B cell (primary cell): ENCODE results near the gene MBNL2. TPM values are rescaled to one million over a fixed set of nuclear protein-coding genes. Genes with fewer than 3 reads are reported as not detected.

ENCODE experiments used
- ATAC-seq: fragments of 200-7000 bp; cut with Tn5 transposase; one replicate; pipeline ENCODE4 v1.10.0; 2021; ENCODE audit warnings: low read depth, mild to moderate bottlenecking, moderate number of reproducible peaks, moderate library complexity
- CTCF ChIA-PET: fragments of 350-600 bp; sonication (Branson Sonifier 250); formaldehyde crosslinking; loops from one replicate; lab custom pipeline; 2021; ENCODE audit warnings: antibody characterized with exemption, inconsistent platforms; lab: Charles Lee
- POLR2A ChIA-PET: fragments of 350-600 bp; sonication (Branson Sonifier 250); formaldehyde crosslinking; loops from one replicate; lab custom pipeline; 2021; ENCODE audit warnings: antibody characterized with exemption; lab: Charles Lee
- DNase-seq: peaks from one replicate; pipeline ENCODE4 v3.0.0; 2013
- H2AFZ ChIP-seq: 2 replicates; pipeline ENCODE4 v1.6.1; 2012; ENCODE audit warnings: mild to moderate bottlenecking, low read depth, low read length; ENCODE audit not compliant: insufficient read depth, poor library complexity, severe bottlenecking
- H3K27ac ChIP-seq, 2 donors: 1 replicate in 1 of 2; 2 replicates in 1 of 2; pipeline ENCODE4 v1.5.1; 2012 to 2013; ENCODE audit warnings: low read length in 2 of 2, mild to moderate bottlenecking in 2 of 2, moderate library complexity in 1 of 2
- H3K27me3 ChIP-seq, 4 experiments: fragments of 200-600 bp in 1 of 4; sonication (generic) in 1 of 4; replicated peaks in 1 of 4; 1 replicate in 2 of 4; 2 replicates in 2 of 4; pipeline versions ENCODE4 v1.6.1 to v1.7.0; 2013 to 2016; ENCODE audit warnings: low read length in 3 of 4, mild to moderate bottlenecking in 2 of 4, mixed read lengths in 1 of 4, moderate library complexity in 1 of 4; ENCODE audit not compliant: insufficient read depth in 4 of 4, control insufficient read depth in 3 of 4; ENCODE audit errors: control extremely low read depth in 1 of 4
- H3K36me3 ChIP-seq, 2 experiments: replicated peaks in 1 of 2; 1 replicate in 1 of 2; 2 replicates in 1 of 2; pipeline versions ENCODE4 v1.6.1 to v1.7.1; 2013; ENCODE audit warnings: low read length in 1 of 2; ENCODE audit not compliant: insufficient read depth in 2 of 2, control insufficient read depth in 1 of 2; ENCODE audit errors: control extremely low read depth in 1 of 2, extremely low read depth in 1 of 2
- H3K4me1 ChIP-seq, 2 donors: fragments of 200-600 bp in 1 of 2; sonication (generic) in 1 of 2; 1 replicate in 1 of 2; 2 replicates in 1 of 2; pipeline versions ENCODE4 v1.5.1 to v1.6.1; 2013 to 2017; ENCODE audit warnings: low read length in 2 of 2; ENCODE audit not compliant: control insufficient read depth in 2 of 2, insufficient read depth in 2 of 2
- H3K4me2 ChIP-seq: replicated peaks from 2 replicates; pipeline ENCODE3; 2012; ENCODE audit warnings: mild to moderate bottlenecking, low read depth, low read length; ENCODE audit not compliant: poor library complexity, severe bottlenecking
- H3K4me3 ChIP-seq, 5 experiments: fragments of 200-600 bp in 1 of 5; sonication (generic) in 1 of 5; 1 replicate in 3 of 5; 2 replicates in 2 of 5; pipeline versions ENCODE4 v1.5.1 to v1.7.0; 2011 to 2016; ENCODE audit warnings: low read length in 4 of 5, mild to moderate bottlenecking in 4 of 5, low read depth in 2 of 5, control low read depth in 1 of 5, moderate library complexity in 1 of 5; ENCODE audit not compliant: insufficient read depth in 1 of 5; ENCODE audit errors: control extremely low read depth in 1 of 5, extremely low read depth in 1 of 5
- H3K79me2 ChIP-seq: fragments of 200-600 bp; sonication (generic); one replicate; pipeline ENCODE4 v1.6.0; 2016; ENCODE audit warnings: low read length; ENCODE audit not compliant: control insufficient read depth, insufficient read depth
- H3K9ac ChIP-seq: fragments of 200-600 bp; sonication (generic); 2 replicates; pipeline ENCODE4 v1.6.1; 2017; ENCODE audit warnings: mild to moderate bottlenecking, low read length, moderate library complexity
- H3K9me3 ChIP-seq, 3 donors: one replicate each; pipeline versions ENCODE4 v1.6.1 to v1.7.1; 2013; ENCODE audit warnings: low read length in 2 of 3; ENCODE audit not compliant: control insufficient read depth in 2 of 3, insufficient read depth in 1 of 3; ENCODE audit errors: control extremely low read depth in 1 of 3
- H4K20me1 ChIP-seq: 2 replicates; pipeline ENCODE4 v1.6.0; 2012; ENCODE audit warnings: mild to moderate bottlenecking, low read length; ENCODE audit not compliant: insufficient read depth, control insufficient read depth, poor library complexity, severe bottlenecking
- H3K27ac Mint-ChIP-seq: one replicate; pipeline ENCODE4 v1.8.0; 2021; ENCODE audit warnings: mixed read lengths
- H3K27me3 Mint-ChIP-seq: one replicate; pipeline ENCODE4 v1.8.0; 2021; ENCODE audit warnings: mixed read lengths
- H3K4me1 Mint-ChIP-seq: one replicate; pipeline ENCODE4 v1.8.0; 2021; ENCODE audit warnings: mixed read lengths
- H3K4me3 Mint-ChIP-seq: one replicate; pipeline ENCODE4 v1.8.0; 2021; ENCODE audit warnings: mixed read lengths
- H3K9me3 Mint-ChIP-seq: one replicate; pipeline ENCODE4 v1.8.0; 2022; ENCODE audit warnings: mixed read lengths; ENCODE audit not compliant: insufficient read depth
- CTCF ChIP-seq: fragments of 200-600 bp; IDR thresholded peaks from one replicate; pipeline ENCODE4 v1.8.0; 2022; ENCODE audit warnings: antibody characterized with exemption, mild to moderate bottlenecking
- EZH2 ChIP-seq: IDR thresholded peaks from 2 replicates; pipeline ENCODE4 v1.6.1; 2012; ENCODE audit warnings: borderline replicate concordance, low read depth, mild to moderate bottlenecking, moderate library complexity, low read length; ENCODE audit not compliant: insufficient read depth, poor library complexity, severe bottlenecking
- WGBS: methylation state at CpG from one replicate; pipeline ENCODE4 v1.1.5; 2013; ENCODE audit warnings: missing lambda C conversion rate; ENCODE audit not compliant: insufficient coverage; 5-methylcytosine and 5-hydroxymethylcytosine counted together
- intact Hi-C: fragments of 100-400 bp; cut with micrococcal nuclease; formaldehyde crosslinking; loops from one replicate; pipeline ENCODE4 v1.10.0; 2022
- polyA plus RNA-seq: library from polyadenylated mRNA; depleted of rRNA; stranded (reverse); fragments of >200 nt; gene quantifications from 2 replicates; pipeline ENCODE4 v1.2.3, GENCODE V29; 2012
- total RNA-seq, 2 donors: library from RNA; stranded (reverse); fragments of 120-200 nt in 1 of 2; gene quantifications; 1 replicate in 1 of 2; 2 replicates in 1 of 2; pipeline versions ENCODE4 v1.2.3 to v1.2.4, GENCODE V29; 2013 to 2022

MBNL2 gene
- total and polyA plus RNA-seq, 2 donors (not counting 1 experiment from before 2014, with no cell fraction given): 6.9 to 50.1 TPM

- intact Hi-C loops: no loop called here
- ATAC-seq (no peak), DNase-seq (no peak)
- POLR2A ChIA-PET: no interaction called here
- Mint-ChIP-seq H3K9me3 (no peaks in the 10 kb centered on the region), H3K4me1 (peaks cover 33% of the 10 kb centered on the region), H3K27ac (no peak overlapping the region), H3K4me3 (no peak overlapping the region), H3K27me3 (no peaks in the 10 kb centered on the region)
- WGBS: no CpG with 5 or more reads among the region's 5 CpGs
- Histone ChIP-seq H3K4me2 (no peak overlapping the region), H3K79me2 (peaks cover 50% of the 10 kb centered on the region), H3K9me3 (peaks cover 0 to 1% (median 0%) of the 10 kb centered on the region in 3 donors), H4K20me1 (peaks cover 40% of the 10 kb centered on the region), H3K27ac (no peak overlapping the region), H2AFZ (no peak overlapping the region), H3K27me3 (no peaks in the 10 kb centered on the region), H3K4me1 (peaks cover 5% of the 10 kb centered on the region in 2 donors), H3K4me3 (no peak overlapping the region), H3K9ac (no peak overlapping the region), H3K36me3 (peaks cover 4 to 7% of the 10 kb centered on the region in 2 experiments)
- TF ChIP-seq CTCF: no peak
- TF ChIP-seq EZH2: no peak
- CTCF ChIA-PET: interaction anchor here (1.4 kb wide), 1 partner anchor 185 kb away, joined by 3 read pairs; no protein-coding TSS in a partner anchor
Measured at GRCh38 chr13:97295283-97296182, 73.4 kb downstream of the MBNL2 start.

GRCh38 chr13:97296740-97297139, 74.6 kb downstream of the MBNL2 start:
- Histone ChIP-seq H3K27ac (no peak overlapping the region), H3K9ac (no peak overlapping the region), H3K4me3 (no peak overlapping the region), H3K79me2 (peaks cover 60% of the 10 kb centered on the region), H2AFZ (no peak overlapping the region), H3K36me3 (peaks cover 4 to 7% of the 10 kb centered on the region in 2 experiments), H4K20me1 (peaks cover 51% of the 10 kb centered on the region), H3K4me2 (no peak overlapping the region), H3K4me1 (peaks cover 17% of the 10 kb centered on the region in 2 donors), H3K9me3 (peaks cover 0 to 1% (median 0%) of the 10 kb centered on the region in 3 donors), H3K27me3 (no peaks in the 10 kb centered on the region)
- POLR2A ChIA-PET: no interaction called here
- Mint-ChIP-seq H3K27ac (no peak overlapping the region), H3K27me3 (no peaks in the 10 kb centered on the region), H3K4me3 (no peak overlapping the region), H3K4me1 (peaks cover 30% of the 10 kb centered on the region), H3K9me3 (no peaks in the 10 kb centered on the region)
- DNase-seq (no peak), ATAC-seq (no peak)
- TF ChIP-seq EZH2 (no peak), CTCF (no peak)
- CTCF ChIA-PET: interaction anchor here (1.4 kb wide), 1 partner anchor 187 kb away, joined by 3 read pairs; no protein-coding TSS in a partner anchor
- intact Hi-C loops: no loop called here
